ENCODE measurements around the gene PRKCE.

PRKCE gene

DNA sequence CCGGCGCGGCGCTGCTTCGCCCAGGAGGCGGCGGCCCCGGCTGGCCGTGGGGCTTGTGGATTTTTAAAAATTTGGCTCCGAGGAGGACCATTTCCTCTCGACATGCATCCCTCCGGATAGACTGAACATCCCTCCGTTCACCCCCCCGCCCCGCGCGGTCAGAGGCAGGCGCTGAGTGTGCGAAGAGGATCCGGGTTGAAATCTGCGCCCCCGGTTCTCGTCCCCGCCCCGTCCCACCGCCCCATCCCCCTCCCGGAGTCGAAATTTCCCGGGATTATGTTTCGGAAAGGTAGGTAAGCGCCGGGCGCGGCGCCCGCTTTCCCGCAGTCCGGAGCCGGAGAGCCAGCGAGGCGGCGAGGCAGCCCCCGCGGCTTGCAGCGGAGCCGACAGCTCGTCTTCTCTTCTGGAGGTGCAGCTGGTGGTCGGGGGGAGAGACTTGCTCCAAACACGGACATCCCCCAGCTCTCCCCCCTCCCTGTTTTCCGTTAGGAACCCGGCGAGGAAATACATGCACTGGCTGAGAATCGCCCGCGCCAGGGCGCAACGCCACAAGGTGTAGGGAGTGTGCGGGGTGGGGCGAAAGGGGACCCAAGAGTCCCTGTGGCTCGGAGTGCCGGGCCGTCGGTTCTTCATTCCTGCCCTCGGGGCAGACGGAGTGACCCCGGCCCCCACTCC is at the start of gene PRKCE:
TSS of gene PRKCE (plus strand) at position 261 of the 675 bp plus-strand sequence.
- DNase-seq (ENCODE audit: low read depth): peak; percentile 27

DNA sequence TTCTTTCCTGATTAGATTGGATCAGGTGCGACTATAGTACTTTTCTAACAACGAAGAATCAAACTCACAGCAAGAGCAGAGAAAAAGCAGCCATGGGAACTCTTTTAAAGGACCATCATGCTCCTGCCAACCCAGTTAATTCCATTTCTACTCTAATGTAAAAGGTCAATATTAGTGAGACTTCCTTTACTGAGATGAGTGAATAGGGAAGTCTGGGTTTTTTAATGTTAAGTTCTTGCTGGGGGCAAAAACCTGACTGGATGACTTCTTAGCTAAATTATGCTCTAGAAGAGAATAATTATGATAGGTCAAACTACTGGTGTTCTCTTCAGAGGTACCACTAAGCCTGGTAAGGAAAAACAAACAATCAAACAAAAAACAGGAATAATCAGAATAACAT is 48.9 kb upstream of the PRKCE start:
- DNase-seq (ENCODE audit: low read depth): no peak

DNA sequence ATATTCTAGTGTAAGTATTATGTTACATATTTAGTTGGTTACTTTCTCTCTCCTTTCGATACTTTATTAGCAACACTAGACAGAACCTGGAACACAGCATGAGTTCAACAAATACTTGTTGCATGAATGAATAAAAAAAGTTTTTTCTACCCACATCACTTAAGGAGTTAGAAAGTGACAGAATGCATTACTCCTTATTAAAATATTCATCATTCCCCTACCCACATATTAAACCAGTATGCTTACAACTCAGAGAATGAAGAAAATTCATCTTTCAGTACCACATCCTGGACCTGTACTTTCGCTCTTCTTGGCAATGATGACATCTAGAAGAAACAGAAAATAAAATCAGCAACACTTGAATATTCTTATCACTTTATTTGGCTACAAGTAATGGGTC is 46.4 kb upstream of the PRKCE start:
- no peak for DNase-seq (ENCODE audit: low read depth)

DNA sequence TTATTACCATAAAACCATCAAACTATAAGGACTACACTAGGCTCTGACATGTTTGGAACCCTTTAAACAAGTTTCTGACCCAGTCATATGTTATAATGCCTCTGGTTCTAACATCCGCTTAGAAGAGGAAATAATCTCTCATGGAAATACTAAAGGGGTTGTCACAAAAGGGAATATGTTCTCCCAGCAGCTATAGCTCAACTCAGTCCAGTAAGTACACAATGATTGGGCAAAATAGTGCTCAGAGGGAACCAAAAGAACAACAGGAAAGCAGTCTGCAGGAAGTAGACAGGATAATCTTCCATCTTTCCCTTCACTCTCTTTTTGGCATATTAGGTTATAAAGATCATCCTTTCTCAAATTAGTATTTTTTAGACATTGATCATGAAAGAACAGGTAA is 44.7 kb upstream of the PRKCE start:
- no peak for DNase-seq (ENCODE audit: low read depth)

DNA sequence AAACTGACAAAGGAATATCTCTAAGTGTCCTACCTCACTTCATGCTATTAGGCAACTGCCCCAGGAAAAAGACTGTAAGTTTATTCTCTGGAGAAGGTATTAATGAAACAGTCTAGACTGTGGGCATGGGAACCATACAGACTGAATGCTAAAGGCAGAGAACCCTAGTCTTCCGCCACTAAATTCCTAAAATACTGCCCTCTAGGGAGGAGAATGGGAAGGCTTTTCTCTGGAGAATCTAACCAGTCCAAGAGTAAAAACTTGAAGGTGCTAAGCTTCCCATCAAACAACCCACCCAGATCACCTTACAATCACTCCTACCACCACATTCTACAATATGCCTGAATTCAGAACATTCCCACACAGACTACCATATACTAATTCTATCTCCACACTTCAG is 43.8 kb upstream of the PRKCE start:
- no peak for DNase-seq (ENCODE audit: low read depth)

DNA sequence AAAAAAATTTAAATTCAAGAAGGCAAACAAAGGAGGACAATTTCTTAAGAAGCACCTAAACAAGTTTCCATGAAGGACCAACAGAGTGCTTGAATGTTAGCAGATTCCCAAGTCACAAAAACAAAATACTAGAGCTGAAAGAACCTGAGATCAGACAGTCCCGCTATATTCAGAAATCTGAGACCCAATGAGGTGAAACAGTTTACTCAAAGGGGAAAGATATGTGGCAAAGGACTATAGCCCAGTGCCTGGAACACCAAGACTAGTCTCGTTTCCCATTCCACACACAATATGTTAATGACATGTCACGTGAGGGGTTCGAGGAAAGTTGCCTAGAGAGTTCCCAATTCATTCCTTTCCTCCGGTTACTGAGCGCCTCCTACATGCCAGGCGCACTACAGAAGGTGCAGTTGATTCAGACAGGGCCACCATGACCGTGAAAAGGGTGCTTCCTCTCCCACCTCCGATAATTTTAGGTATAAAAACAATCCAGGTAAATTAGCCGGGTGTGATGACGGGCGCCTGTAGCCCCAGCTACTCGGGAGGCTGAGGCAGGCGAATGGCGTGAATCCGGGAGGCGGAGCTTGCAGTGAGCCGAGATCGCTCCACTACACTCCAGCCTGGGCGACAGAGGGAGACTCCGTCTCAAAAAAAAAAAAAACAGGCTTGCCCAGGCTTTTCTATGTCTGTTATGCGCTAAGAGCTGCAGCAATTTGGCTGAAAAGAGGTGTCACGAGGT is 41.0 kb upstream of the PRKCE start:
- DNase-seq (ENCODE audit: low read depth): peak; percentile 9

DNA sequence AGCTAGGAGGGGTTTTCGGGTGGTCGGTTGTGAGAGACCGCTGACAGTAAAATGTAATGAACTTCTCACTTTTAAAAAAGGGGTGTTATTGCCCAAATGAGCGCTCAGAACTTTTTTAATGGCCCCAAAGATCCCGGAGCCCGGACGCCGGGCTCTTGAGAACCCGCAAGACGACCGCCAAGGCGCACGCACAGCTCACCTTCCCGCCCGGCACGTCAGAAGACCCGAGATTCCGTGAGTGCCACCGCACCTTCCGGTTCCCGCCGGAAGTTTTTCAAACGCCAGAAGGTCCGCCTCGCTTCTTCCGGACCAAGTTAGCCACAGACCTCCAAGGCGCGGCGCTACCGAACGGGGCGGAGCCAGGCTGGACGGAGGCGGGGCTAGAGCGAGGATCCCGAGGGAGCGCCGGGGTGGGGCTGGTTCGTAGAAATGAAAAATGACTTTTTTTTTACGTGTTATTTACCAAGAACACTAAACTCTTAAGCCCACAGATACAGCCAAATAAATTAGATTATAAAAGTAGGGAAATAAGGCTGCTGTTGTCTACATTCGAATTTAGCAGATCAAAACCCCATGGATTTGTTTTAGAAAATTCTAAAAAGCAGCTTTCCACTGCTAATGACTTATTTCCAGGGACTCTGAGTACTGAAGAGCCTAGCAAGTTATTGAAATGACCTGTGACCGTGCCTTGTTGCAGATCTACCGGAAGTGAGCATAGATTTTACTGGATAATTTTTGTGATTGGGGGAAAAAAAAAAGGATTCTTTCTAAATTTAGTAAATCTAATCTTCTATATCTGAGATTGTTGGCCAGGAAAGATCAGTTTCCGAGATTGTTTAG is 40.2 kb upstream of the PRKCE start, which contains the start of gene SRBD1:
TSS of gene SRBD1 (minus strand) at position 248 of the 840 bp plus-strand sequence. CDS start 5,826 bp downstream, outside the sequence.
- DNase-seq (ENCODE audit: low read depth): peak; percentile 82

DNA sequence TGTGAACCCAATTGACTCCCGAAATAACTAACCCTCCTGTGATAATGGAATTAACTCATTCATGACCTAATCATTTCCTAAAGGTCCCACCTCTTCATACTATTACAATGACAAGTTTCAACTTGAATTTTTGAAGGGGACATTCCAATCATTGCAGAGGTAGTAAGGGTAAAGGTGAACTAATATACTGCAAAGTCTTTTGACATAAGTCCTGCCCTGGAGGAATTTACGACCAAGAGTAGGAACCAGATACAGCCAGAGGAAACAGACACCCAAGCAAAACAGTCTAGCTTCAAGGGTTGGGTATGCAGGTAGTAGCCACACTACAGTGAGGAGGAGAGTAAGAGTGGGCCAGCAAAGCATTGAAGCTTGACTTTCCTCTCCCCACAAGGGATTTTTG is 39.2 kb upstream of the PRKCE start:
- no peak for DNase-seq (ENCODE audit: low read depth)

DNA sequence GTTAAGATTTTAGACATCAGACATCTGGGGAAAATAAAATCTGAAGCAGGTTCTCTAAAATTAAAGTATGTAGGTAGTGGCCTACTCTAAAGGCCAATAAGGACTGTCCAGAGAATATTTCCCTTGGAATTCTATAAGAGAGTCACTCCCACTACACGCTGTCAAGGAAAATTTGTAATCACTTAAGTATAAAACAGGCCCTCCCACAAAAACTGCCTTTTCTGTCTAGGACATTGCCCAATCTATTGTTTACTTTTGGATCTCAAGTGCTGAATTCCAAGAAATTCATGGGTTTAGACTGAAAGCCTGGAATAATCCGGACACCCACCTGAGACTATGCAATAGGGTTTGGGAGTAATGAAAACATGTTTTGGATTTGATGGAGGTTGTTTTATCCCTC is 38.7 kb upstream of the PRKCE start:
- DNase-seq (ENCODE audit: low read depth): no peak

DNA sequence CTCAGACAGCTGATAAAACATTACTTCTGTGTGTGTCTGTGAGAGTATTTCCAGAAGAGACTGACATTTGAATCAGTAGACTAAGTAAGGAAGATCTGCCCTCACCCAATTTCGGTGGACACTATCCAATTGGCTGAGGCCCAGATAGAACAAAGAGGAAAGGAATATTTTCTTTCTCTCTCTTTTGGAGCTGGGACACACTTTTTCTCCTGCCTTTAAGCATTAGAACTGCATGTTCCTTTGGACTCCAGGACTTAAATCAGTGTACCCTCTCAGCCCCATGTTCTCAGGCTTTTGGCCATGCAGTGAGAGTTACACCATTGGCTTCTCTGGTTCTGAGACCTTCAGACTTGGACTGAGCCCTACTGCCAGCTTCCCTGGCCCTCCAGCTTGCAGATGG is 37.1 kb upstream of the PRKCE start:
- DNase-seq (ENCODE audit: low read depth): no peak

DNA sequence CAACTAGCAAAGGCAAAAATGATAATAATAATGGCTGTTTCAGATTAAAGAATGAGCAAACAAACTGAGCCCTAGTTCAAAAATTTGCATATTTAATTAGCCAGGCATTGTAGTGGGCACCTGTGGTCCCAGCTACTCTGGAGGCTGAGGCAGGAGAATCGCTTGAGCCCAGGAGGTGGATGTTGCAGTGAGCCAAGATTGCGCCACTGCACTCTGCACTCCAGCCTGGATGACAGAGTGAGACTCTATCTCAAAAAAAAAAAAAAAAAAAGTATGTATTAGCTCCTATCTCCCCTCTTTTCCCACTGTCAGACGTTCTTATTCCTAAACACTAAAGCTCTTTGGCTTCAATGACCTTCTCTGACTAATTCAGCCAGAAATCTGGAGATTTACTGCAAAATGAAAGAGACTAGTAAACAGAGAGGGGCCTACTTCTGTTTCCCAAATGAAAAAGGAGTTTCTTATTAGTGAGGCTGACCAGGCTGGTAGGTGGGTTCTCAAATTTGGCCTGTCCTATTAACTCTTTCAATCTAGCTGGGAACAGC is 36.5 kb upstream of the PRKCE start:
- no peak for DNase-seq (ENCODE audit: low read depth)

DNA sequence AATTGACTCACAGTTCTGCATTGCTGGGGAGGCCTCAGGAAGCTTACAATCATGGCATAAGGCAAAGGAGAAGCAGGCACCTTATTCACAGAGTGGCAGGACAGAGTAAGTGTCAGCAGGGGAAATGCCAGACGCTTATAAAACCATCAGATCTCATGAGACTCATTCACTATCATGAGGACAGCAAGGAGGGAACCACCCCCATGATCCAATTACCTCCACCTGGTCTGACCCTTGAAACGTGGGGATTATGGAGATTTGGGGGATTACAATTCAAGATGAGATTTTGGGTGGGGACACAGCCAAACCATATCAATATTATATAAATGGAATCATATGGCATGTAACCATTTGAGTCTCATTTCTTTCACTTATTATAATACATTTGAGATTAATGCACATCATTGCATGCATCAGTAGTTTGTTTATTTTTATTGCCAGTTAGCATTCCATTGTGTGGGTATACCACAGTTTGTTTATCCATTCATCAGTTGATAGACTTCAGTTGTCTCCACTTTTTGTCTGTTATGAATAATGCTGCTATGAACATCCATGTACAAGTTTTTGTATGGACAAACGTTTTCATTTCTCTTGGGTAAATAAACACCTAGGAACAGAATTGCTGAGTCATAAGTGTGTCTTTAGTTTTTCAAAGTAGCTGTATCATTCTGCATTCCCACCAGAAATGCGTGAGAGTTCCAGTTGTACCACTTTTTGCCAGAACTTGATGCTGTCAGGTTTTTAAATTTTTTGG is 34.6 kb upstream of the PRKCE start:
- DNase-seq (ENCODE audit: low read depth): no peak

DNA sequence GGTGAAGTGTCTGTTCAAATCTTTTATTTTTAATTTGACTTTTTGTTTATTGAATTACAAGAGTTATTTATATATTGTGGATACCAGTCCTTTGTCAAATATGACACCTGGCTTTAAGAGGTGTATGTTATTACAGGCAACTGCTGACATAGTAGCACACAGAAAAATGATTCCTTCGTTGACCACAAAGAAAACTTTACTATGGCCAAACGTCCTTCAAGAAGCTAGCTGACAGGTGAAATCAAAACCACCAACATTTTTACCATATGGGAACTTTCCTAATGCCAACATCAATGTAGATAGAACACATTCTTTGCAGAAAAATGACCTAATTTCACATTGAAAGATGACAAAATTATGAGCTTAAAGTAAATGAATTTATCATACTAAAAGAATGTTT is 34.0 kb upstream of the PRKCE start:
- DNase-seq (ENCODE audit: low read depth): no peak

DNA sequence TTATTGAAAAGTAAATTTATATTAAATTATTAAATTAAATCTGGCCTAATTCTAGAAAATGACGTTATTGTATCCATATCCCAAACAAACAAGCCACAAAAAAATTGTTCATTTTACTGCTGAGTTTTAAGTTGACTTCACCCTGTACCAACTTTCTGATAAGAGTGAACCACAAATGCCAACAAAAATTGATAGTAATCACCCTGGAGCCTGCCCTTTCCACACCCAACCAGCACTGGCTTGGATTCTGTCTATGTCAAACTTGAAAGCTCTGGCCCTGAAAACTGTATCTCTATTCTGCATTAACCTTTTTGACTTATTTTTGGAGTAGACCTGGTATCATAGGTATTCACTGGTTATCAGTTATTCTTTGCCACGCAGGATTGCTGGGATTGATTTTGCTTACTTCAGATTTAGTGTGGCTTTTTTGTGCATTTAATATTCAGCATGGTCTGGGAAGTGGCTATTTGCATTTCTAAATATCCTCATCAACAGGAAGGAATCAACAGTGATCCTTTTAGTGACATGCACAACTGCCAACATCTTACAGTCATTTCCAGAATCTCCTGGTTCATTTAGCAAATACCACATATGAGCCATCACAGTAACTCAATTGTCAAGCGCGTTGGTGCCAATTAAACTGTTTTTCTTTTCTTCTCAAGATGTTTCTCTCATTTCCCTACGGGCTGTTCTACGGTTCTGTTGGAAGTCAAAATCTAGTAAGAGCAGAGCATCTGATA is 29.0 kb upstream of the PRKCE start:
- DNase-seq (ENCODE audit: low read depth): no peak

DNA sequence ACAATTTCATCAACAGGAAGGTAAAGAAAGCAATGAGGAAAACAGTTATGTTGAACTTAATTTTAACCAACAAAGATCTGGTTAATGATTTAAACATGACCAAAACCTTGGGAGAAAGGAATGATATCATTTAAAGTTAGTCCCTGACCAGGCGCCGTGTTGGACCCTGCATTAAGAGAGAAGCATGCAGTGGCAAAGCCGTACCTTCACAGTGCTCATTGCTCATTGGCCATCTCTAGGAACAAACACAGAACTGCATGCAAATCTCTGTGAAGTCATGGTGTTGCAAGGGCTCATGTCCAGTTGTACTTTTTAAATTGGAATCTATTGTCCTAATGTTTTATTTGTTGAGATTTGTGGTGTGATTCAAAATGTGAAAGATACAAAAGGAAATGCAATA is 28.4 kb upstream of the PRKCE start:
- no peak for DNase-seq (ENCODE audit: low read depth)

DNA sequence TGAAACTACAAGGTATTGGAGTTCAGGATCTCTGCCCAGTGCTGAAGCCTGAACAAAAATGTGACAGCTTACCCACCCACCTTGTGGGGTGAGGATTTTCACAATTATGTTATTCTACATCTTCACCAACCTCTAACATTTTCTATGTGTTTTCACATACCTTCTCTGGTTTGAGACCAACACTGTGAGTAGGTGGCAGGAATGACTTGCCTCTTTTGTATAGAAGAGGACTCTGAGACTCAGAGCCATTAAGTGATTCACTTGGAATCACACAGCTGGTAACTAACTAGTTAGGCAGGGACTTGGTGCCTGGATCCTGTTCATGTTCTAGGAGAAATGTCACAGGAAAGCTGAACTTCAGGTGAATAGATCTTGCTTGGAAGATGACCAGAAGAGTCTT is 25.7 kb upstream of the PRKCE start:
- DNase-seq (ENCODE audit: low read depth): no peak

DNA sequence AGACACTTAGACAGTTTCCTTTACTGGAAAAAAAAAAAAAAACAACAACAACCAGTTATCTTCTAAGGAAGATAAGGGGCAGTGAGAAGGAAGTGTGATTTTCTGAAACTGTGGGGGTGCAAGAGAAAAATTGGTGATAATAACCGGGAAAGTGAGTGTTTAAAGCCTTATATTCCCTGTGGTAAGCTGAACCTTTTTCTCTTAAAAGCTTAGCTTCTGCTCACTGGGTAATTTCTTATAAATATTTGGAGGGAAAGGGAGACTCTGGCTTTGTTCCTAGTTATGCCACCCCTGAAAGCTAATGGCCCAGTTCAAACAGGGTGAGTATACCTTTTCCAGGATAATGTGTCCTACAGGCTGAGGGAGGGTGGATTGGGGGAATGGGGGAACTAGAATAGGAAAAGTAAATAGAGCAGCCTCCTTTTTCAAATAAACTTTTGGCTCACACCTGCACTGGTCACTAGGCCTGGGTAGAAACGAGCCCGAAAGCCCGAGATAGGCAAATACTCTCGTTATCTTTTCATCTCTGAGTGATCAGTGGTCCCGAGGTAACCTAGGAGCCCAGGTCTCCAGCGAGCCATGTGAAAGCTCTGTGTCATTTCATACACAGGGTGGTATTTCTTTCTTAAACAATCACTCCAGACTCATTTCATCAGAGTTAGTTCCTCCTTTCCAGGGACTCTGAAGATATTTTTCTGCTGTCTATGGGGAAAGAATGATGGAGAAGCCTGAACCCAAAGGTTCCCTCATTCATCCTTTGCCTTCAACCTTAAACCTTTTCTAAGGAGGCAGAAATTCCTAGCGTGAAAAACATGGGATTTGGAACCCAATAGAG is 24.9 kb upstream of the PRKCE start:
- no peak for DNase-seq (ENCODE audit: low read depth)

DNA sequence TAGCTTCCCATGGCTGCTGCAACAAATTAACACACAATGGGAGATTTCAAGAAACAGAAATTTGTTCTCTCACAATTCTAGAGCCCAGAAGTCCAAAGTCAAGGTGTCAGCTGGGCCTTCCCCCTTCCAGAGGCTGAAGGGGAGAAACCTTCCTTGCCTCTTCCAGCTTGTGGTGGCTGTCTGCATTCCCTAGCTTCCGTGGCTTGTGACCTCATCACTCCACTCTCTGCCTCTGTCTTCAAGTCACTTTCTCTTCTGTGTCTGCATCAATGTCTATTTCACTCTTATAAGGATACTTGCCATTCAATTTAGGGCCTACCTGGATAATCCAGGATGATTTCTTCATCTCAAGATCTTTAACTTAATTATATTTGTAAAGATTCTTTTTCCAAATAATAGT is 23.6 kb upstream of the PRKCE start:
- DNase-seq (ENCODE audit: low read depth): no peak

DNA sequence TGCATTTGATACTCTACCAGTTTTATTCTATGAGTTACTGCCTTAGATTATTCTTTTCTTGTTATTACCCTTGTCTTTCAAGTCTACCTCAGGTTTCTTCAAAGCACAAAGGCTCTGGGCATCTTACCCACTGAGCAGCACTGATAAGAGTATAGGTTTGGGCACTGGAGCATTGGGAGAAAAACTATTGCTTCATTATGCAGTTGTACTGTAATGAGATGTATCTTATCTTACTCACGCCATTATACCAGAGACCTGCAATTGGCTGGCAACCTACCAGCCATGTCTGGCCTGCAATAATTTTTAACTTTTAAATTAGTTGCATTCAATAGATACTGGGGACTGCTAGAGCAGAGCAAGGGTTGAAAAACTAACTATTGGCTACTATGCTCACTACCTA is 21.5 kb upstream of the PRKCE start:
- no peak for DNase-seq (ENCODE audit: low read depth)

DNA sequence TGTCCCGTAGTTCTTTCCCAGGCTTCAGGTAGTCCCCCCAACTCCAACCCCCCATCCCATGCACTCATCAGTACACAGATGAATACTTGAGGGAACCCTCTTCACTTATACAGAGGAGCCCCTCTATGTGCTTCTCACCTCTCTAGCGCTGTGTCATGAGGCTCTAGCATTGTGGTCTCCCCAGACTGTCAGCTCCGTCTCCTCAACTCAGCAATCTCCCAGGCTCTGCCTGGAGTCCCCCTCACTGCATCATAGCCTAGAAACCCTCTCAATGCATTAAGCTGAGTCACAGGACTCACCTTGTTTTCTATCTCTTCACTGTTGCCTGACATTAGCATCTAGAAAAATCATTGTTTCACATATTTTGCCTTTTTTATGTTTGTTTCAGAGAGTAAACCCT is 20.2 kb upstream of the PRKCE start:
- DNase-seq (ENCODE audit: low read depth): no peak

Measured in stimulated activated CD4-positive, alpha-beta T cell treated with anti-CD3 and anti-CD28 coated beads, Interleukin-2, amount 100 ng/mL, for 4 hours (primary cell).